G401.6 (cell line): ENCODE data around the gene ASPHD2.

Experiments used
- FAIRE-seq: peaks from 2 replicates; lab custom pipeline; 2012; peaks lifted over from hg19 to GRCh38; lab: Jason Lieb, UNC

ASPHD2 gene

GRCh38 chr22:26446808-26447515, 17.9 kb downstream of the ASPHD2 start:
- FAIRE-seq: no peak

GRCh38 chr22:26447584-26448329, 18.7 kb downstream of the ASPHD2 start:
- no peak for FAIRE-seq

DNA sequence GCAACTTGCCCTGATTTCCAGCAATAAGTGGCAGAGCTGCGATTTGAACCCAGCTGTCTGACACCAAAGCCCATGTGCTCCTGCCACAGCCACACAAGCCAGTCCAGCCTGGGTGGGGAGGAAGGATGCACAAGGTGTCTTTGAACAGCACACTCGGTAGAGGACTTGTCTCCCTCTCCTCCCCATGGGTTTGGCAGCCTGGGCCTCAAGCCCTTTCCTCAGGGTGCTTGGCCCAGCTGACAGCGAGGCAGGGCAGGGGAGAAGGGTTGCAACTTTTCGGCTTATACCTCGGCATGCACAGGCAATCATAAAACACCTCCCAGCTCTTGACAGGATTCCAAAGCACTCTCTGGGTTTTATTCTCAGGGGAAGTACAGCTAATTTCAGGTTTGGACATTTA, 19.3 kb downstream of the ASPHD2 start:
- FAIRE-seq: no peak

GRCh38 chr22:26448941-26449340, 19.9 kb downstream of the ASPHD2 start:
- FAIRE-seq: no peak

- no peak for FAIRE-seq
Observed at GRCh38 chr22:26450453-26451185, 21.6 kb downstream of the ASPHD2 start.

DNA sequence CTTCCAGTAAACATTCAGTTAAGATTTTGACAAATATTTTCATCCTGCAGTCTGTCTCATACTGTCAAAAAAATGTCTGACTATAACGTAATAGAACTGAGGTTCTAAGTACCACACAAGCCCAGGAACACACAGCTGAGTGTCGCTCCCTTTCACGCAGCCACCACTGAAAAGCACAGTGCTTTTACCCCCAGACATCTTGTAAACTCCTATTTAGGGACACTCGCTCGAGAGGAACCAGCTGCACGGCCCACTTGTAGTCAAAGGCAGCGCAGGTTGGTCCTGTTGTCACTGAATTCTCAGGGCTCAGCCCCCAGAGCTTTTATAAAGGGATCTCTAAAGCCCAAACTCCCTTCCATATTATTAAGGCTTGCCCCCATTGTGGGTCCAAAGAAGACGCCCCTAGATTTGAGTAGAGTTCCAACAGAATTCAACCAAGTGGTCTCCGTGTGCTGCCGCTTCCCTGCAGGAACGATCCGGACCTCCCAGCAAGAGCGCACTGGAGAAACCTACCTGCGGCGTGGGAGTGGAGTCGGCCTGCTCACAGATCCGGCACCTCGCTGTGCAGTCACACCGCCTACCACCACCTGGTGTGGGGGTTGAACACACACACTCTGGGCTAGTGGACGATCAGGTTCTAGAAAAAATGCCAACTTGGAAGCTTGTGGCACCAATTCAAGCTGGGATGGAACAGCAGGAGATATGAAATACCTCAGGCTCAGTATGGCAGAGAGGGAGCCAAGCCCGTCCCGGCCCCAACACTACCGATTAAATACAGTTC, 23.4 kb downstream of the ASPHD2 start:
- FAIRE-seq: no peak

GRCh38 chr22:26453216-26453615, 24.2 kb downstream of the ASPHD2 start:
- no peak for FAIRE-seq

DNA sequence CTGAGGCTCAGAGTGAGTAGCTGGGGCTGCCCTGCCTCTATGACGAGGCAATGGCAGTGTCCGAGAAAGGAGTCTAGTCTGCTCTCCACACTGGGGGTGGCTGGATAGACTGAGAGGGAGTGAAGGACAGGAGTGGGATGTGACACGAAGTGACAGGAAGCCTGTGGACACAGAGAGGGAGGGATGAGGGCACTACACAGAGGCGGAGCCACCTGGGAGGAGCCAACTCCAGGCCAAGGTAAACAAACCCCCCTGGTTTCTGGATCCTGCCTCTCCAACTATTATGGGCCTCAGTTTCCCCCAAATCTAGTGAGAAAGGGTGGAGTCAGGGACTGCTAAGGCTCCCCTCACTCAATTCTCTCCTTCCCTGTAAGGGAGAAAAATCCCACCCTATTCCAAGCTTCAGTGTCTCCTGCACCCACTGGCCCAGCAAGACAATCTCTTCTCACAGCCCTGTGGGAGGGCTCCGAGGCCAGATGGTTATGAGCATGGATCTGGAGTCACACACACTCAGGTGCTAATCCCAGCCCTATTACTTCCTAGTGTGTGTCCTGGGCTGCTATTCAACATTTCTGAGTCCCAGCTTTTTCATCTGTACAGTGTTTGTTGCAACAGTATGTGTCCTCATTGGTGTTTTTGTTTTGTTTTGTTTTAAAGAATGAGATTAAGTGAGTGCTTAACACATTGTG, 24.9 kb downstream of the ASPHD2 start:
- no peak for FAIRE-seq

DNA sequence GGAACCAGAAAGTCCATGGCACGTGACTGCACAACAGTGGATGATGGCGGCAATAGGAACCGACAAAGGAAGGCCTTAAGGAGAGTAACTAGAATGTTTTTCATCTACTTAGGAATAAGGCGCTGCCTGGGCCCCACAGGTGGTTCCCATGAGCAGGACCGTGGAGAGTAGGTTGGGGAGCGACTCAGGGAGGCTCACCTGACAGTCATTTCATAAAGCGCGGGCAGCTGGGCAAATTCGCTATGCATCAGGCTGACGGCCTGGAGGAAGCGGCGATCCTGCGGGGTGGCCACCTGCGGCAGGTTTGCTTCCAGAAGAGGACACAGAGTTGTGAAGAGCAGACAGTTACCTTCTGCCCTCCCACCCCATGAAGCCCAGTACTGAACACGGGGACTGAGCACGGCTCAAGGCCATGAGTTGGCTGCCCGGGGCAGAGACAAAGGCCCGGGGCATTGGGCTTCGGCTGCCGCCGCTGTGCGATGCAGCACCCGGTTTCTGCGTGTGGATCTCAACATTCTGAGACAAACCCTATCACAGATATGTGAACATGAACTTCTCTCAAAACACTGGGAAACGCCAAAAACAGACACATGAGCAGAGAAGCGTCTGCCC, 28.7 kb downstream of the ASPHD2 start:
- no peak for FAIRE-seq

GRCh38 chr22:26460202-26460601, 31.1 kb downstream of the ASPHD2 start:
- FAIRE-seq: no peak

DNA sequence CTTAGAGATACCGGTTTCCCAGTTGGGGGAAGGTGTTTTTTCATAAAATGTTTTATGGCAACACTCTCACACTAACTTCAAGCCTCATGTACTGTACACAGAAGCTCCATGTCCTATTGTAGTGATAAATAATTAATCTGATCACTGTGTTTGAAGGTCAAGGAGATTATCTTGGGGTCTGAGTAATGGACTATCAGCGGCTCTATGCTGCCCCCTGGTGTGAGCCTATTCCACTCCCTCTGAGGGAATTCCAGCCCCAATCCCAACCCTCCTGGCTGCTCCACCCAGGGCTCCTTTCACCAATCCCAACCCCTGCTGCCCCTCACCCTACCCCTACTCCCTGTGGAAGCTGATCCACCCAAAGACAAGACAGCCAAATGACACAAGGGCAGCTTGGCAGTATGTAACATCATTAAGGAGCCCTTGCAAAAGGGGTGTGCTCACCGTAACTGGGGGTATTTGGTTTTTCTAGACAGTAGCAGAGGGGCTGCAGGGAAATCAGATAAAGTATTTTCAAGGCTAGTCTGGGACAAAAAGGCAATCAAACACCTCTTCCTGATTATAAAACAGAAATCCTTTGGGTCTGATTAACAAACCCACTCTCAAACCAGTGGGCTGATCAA, 32.2 kb downstream of the ASPHD2 start:
- no peak for FAIRE-seq

DNA sequence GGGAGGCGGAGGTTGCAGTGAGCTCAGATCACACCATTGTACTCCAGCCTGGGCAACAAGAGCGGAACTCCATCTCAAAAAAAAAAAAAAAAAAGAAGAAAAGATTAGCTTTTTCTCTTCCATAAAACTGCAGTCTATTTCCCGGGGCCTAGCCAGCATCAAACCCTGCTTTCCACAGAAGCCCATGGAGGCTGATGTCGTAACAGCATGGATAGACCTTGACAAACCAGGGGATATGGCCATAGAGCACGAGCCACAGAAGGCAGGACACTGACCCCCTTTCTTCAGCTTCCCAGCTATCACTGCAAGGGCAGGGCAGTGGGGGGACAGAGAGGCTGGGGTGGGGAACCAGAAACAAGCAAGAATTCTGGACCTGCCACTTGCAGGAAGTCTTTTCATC, 33.0 kb downstream of the ASPHD2 start:
- no peak for FAIRE-seq

- no peak for FAIRE-seq
Observed at GRCh38 chr22:26462641-26463040, 33.6 kb downstream of the ASPHD2 start.

GRCh38 chr22:26463101-26463661, 34.1 kb downstream of the ASPHD2 start:
- no peak for FAIRE-seq

DNA sequence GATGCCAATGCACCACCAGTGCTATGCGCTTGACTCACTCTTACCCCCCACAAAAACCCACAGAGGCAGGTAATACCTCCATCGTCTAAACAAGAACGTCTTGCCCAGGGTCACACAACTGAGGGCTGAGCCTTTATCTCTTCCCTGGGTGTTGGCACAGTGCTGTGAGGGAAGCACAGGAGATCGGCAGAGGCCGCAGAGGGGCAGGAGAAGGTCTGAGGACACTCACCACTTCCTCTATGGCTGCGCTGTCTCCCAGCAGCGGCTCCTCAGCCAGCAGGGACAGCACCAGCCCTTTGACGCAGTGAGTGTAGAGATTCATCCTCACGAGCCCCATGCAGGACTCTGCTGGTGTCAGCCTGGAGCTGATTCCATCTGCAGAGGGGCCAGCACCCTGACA, 34.6 kb downstream of the ASPHD2 start:
- no peak for FAIRE-seq

GRCh38 chr22:26464312-26464711, 35.3 kb downstream of the ASPHD2 start:
- FAIRE-seq: no peak

DNA sequence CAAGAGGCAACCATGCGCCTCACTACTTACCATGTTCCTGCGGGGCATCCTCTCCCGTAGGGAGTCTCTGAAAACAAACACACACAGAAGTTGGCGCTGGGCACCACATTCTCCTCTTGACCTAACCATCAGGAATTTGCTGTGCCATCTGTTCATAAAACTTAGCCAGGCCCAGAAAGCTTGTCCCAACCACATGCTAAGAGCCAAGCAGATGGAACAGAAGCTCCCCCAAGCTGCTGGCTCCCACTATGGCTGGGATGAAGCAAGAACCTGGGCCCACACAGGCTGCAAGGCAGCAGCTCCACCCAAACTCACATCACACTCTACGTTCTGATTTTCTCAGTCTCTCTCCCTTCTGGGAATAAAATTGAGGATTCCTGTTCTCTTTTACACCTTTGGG, 37.1 kb downstream of the ASPHD2 start:
- FAIRE-seq: no peak

- FAIRE-seq: no peak
Observed at GRCh38 chr22:26470807-26471206, 41.7 kb downstream of the ASPHD2 start.

DNA sequence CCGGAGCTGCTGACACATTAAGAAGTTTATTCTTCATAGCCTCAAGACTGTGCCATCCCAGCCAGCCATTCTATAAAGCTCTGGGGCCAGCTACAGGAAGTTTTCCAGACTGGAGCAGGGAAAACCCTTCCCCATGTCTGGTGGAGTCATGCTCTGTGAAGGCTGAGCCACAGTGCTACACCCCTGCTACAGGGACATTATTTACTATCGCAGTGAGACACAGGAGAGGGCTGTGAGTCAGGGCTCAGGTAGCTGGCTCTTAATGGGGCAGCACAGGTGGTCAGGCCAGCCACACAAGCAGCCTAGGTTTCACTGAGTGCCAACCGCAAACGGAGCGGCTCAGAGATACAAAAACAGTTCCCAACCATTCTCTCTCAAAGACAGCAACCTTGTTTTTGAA, 42.5 kb downstream of the ASPHD2 start:
- FAIRE-seq: no peak

GRCh38 chr22:26474682-26475081, 45.6 kb downstream of the ASPHD2 start:
- no peak for FAIRE-seq
